Hepatocyte (in vitro differentiated cells): ENCODE results near the gene ST6GALNAC4. TPM values are rescaled to one million over a fixed set of nuclear protein-coding genes. Genes with fewer than 3 reads are reported as not detected.
A peak's percentile ranks its signal among the peaks of the same experiment; 100 is the strongest.

Experiments
- DNase-seq: peaks from one replicate; pipeline ENCODE4 v3.0.0-alpha.2; 2016; ENCODE audit warnings: low spot score
- H2AFZ ChIP-seq: fragments of 200-600 bp; sonication (generic); 2 replicates; pipeline ENCODE4 v1.6.0; 2016; ENCODE audit warnings: antibody characterized with exemption, mild to moderate bottlenecking
- H3K27ac ChIP-seq: fragments of 200-600 bp; sonication (generic); 2 replicates; pipeline ENCODE4 v1.5.1; 2016; ENCODE audit warnings: mild to moderate bottlenecking
- H3K27me3 ChIP-seq: fragments of 200-600 bp; sonication (generic); 2 replicates; pipeline ENCODE4 v1.6.1; 2016
- H3K36me3 ChIP-seq: fragments of 200-600 bp; sonication (generic); replicated peaks from 2 replicates; pipeline ENCODE4 v1.5.1; 2016; ENCODE audit warnings: low read depth; ENCODE audit not compliant: insufficient read depth
- H3K4me1 ChIP-seq: fragments of 200-600 bp; sonication (generic); 2 replicates; pipeline ENCODE4 v1.5.1; 2016; ENCODE audit warnings: mild to moderate bottlenecking, moderate library complexity; ENCODE audit not compliant: insufficient read depth
- H3K4me2 ChIP-seq: fragments of 200-600 bp; sonication (generic); 2 replicates; pipeline ENCODE4 v1.6.0; 2016
- H3K4me3 ChIP-seq: fragments of 200-600 bp; sonication (generic); 2 replicates; pipeline ENCODE4 v1.5.1; 2016; ENCODE audit warnings: mild to moderate bottlenecking
- H3K79me2 ChIP-seq: fragments of 200-600 bp; sonication (generic); 2 replicates; pipeline ENCODE4 v1.6.0; 2017; ENCODE audit warnings: mild to moderate bottlenecking
- H3K9me2 ChIP-seq: fragments of 200-600 bp; sonication (generic); replicated peaks from 2 replicates; pipeline ENCODE4 v1.6.0; 2017; ENCODE audit warnings: mild to moderate bottlenecking; ENCODE audit not compliant: insufficient read depth
- H3K9me3 ChIP-seq: fragments of 200-600 bp; sonication (generic); 2 replicates; pipeline ENCODE4 v1.5.1; 2016; ENCODE audit warnings: low read depth, mild to moderate bottlenecking
- H4K20me1 ChIP-seq: fragments of 200-600 bp; sonication (generic); 2 replicates; pipeline ENCODE4 v1.6.0; 2016; ENCODE audit warnings: mild to moderate bottlenecking; ENCODE audit not compliant: insufficient read depth, poor library complexity, severe bottlenecking
- EZH2 ChIP-seq: fragments of 200-600 bp; sonication (generic); IDR thresholded peaks from 2 replicates; pipeline ENCODE4 v1.6.1; 2016; ENCODE audit warnings: antibody characterized with exemption, mild to moderate bottlenecking, borderline replicate concordance
- EZH2phosphoT487 ChIP-seq: fragments of 200-600 bp; sonication (generic); IDR thresholded peaks from one replicate; pipeline ENCODE4 v1.6.1; 2018; ENCODE audit warnings: antibody characterized with exemption, mild to moderate bottlenecking, low read depth, moderate library complexity; ENCODE audit not compliant: unreplicated experiment, severe bottlenecking
- WGBS: methylation state at CpG from one replicate; pipeline ENCODE4 v1.1.6; 2016; ENCODE audit warnings: low lambda C conversion rate; ENCODE audit errors: missing lambda C conversion rate; 5-methylcytosine and 5-hydroxymethylcytosine counted together
- polyA plus RNA-seq: library from polyadenylated mRNA; unstranded; fragments of >200 nt; fragmentation: Nextera tagmentation; extraction: Ambion mirVana; gene quantifications from 2 replicates; pipeline ENCODE4 v1.2.1, GENCODE V29; 2016
- total RNA-seq: library from RNA; depleted of rRNA; stranded (reverse); fragments of >200 nt; gene quantifications from 2 replicates; pipeline ENCODE4 v1.2.3, GENCODE V29; 2014
- TF ChIP-seq, protein P1 (sequence below): fragments of 200-600 bp; sonication (generic); IDR thresholded peaks from 2 replicates; pipeline ENCODE4 v1.5.1; 2016; ENCODE audit warnings: antibody characterized with exemption, mild to moderate bottlenecking; ENCODE audit not compliant: poor library complexity

Gene ST6GALNAC4
- total and polyA plus RNA-seq, 2 experiments from 2014 or later = 14.3 to 14.6 TPM

DNA sequence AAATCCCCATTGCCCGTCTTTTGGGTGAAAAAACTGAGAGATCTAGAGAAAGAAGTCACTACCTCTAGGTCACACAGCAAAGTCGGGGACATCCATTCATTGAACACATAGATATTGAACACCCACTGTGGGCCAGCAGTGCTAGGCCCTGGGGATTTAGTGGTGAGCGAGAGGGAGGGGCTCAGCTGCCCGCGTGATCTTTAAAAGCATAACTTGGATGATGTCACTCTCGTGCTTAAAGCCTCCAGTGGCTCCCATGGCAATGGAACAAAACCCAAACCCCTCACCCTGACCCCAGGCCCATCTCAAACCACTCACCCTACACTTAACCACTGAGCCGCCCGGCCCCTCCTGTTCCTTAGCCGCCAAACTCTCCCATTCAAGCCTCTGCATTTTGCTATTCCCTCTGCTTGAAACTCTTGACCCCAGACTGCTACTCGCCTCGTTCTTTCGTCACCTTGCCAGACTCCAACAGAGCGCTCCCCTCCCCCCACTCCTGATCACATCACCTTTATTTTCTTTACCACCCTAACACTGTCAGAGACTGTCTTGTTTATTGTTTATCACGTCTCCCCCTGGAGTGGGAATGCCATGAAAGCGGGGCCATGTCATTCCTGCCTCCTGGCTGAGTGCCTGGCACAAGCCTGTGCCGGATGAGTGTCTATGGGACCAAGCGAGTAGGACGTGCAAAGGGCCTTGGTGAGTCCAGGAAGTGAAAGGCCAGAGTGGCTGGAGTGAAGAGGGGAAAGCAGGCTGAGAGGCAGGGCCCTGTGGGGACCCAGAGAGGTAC, 14.4 kb upstream of the ST6GALNAC4 start:
- Histone ChIP-seq H2AFZ (no peak overlapping the region), H3K27me3 (peaks cover 27% of the 10 kb centered on the region), H3K4me2 (peak overlapping the region; percentile 89), H3K4me1 (peaks cover 30% of the 10 kb centered on the region), H3K27ac (peak overlapping the region; percentile 58), H4K20me1 (no peaks in the 10 kb centered on the region), H3K9me3 (no peaks in the 10 kb centered on the region), H3K36me3 (no peaks in the 10 kb centered on the region), H3K4me3 (peak overlapping the region; percentile 21), H3K9me2 (no peaks in the 10 kb centered on the region), H3K79me2 (peaks cover 10% of the 10 kb centered on the region)
- WGBS = 22% methylated on average over 18 of the region's 18 CpGs
- TF ChIP-seq EZH2 = no peak
- TF ChIP-seq, protein P1, sequence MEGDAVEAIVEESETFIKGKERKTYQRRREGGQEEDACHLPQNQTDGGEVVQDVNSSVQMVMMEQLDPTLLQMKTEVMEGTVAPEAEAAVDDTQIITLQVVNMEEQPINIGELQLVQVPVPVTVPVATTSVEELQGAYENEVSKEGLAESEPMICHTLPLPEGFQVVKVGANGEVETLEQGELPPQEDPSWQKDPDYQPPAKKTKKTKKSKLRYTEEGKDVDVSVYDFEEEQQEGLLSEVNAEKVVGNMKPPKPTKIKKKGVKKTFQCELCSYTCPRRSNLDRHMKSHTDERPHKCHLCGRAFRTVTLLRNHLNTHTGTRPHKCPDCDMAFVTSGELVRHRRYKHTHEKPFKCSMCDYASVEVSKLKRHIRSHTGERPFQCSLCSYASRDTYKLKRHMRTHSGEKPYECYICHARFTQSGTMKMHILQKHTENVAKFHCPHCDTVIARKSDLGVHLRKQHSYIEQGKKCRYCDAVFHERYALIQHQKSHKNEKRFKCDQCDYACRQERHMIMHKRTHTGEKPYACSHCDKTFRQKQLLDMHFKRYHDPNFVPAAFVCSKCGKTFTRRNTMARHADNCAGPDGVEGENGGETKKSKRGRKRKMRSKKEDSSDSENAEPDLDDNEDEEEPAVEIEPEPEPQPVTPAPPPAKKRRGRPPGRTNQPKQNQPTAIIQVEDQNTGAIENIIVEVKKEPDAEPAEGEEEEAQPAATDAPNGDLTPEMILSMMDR = no peak
- TF ChIP-seq EZH2phosphoT487 = no peak
- peak; percentile 67 for DNase-seq

DNA sequence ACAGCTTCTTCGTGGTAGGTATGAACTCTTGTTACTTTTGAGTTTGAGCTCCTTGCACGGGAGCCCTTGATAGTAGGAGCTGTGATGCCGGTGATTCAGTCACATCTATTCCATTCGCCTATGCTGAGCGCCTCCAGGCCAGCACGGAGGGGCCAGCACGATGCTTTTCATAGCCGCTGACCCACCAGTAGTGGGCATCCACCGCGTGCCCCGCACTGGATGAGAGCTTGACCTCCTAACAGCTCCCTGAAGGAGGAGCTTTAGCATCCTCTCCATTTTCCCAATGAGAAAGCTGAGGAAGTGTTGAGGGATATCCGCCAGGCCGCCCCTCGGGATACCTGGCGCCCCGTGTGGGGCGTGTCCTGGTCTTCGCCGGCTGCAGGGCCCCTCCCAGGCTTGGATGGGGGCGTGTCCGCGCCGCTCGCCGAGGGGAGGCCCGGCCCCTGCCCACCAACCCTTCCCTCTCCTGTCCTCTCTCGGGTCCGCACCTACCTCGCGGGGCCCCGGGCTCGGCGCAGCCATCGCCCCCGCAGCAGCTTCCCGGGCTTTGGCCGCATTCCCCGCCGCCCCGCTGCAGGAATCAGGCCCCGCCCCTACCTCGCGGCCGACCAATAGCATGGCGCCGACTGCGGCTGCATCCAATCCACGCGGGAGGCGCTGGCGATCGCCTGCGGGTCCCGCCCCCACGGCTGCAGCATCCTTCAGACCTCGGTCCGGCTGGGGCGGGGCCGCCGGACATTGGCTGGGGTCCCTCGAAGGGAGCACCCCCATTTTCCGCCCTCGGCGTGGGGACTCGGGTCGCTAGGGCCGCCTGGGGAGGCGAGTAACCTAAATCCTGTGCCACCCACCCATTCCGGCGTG, 13.6 kb upstream of the ST6GALNAC4 start, which contains the start of gene PIP5KL1:
Gene PIP5KL1 (minus strand): TSS at position 547 of the 861 bp plus-strand sequence. CDS start 25 bp downstream, at position 522.
- Histone ChIP-seq H3K36me3 (no peaks in the 10 kb centered on the region), H3K27me3 (peaks cover 36% of the 10 kb centered on the region), H4K20me1 (no peaks in the 10 kb centered on the region), H3K27ac (peak within 1 kb of the TSS; percentile 58), H3K79me2 (peaks cover 2% of the 10 kb centered on the region), H2AFZ (no peak within 1 kb of the TSS), H3K9me2 (no peaks in the 10 kb centered on the region), H3K4me3 (peak within 1 kb of the TSS; percentile 21), H3K4me2 (peak within 1 kb of the TSS; percentile 89), H3K9me3 (no peaks in the 10 kb centered on the region), H3K4me1 (peaks cover 26% of the 10 kb centered on the region)
- TF ChIP-seq EZH2 (no peak), EZH2phosphoT487 (no peak)
- TF ChIP-seq, protein P1 = peak; percentile 30
- 4% methylated on average over 43 of the region's 70 CpGs for WGBS
- peak; percentile 92 for DNase-seq

DNA sequence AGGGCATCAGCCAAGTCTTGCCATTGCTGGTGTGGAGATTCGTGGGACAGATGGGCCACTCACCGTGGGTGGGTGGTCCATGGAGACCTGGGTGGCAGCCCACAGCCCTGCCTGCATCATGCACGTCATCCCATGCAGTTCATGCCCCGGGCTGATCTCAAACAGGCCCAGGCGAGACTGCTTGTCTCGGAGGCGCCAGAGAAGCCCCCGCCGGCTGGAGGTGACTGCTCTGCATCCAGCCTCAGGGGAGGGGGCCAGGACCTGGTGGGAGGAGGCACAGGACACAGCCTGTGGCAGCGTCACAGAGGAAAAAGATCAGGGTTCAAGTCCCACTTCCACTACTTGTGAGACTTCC, 12.8 kb upstream of the ST6GALNAC4 start:
- no peaks in the 10 kb centered on the region for H3K9me2 ChIP-seq
- TF ChIP-seq, protein P1 = no peak
- TF ChIP-seq EZH2phosphoT487 (no peak), EZH2 (no peak)
- 72% methylated on average over 10 of the region's 10 CpGs for WGBS
- H3K9me3 ChIP-seq = no peaks in the 10 kb centered on the region
- H3K27me3 ChIP-seq = peaks cover 44% of the 10 kb centered on the region
- H4K20me1 ChIP-seq = no peaks in the 10 kb centered on the region
- no peaks in the 10 kb centered on the region for H3K36me3 ChIP-seq
- no peak for DNase-seq
- no peak overlapping the region for H3K4me2 ChIP-seq
- peaks cover 26% of the 10 kb centered on the region for H3K4me1 ChIP-seq
- H3K4me3 ChIP-seq = no peak overlapping the region
- H3K27ac ChIP-seq = no peak overlapping the region
- H3K79me2 ChIP-seq = no peaks in the 10 kb centered on the region
- H2AFZ ChIP-seq = no peak overlapping the region
